ENCODE results near the gene CEACAM16.

Gene CEACAM16

GRCh38 chr19:44732235-44733014 lies 33.5 kb downstream of the CEACAM16 start:
- no peaks in the 10 kb centered on the region for H3K9me3 ChIP-seq
- no peaks in the 10 kb centered on the region for H3K27me3 ChIP-seq
- TF ChIP-seq CTCF (IDR thresholded peaks at IDR 0.05), result no peak
- no peak overlapping the region for H3K27ac ChIP-seq
- intact Hi-C loops (cut with DNase I; ENCODE audit: low total_unique reads), result no loop called here
- no peak for DNase-seq
- no peaks in the 10 kb centered on the region for H3K36me3 ChIP-seq
- no peak overlapping the region for H3K4me3 ChIP-seq
- H3K4me1 ChIP-seq, result peaks cover 0 to 6% (median 0%) of the 10 kb centered on the region in 4 donors

- Histone ChIP-seq H3K4me3 (no peak overlapping the region), H3K36me3 (no peaks in the 10 kb centered on the region), H3K9me3 (no peaks in the 10 kb centered on the region), H3K27ac (no peak overlapping the region), H3K4me1 (peaks cover 0 to 13% (median 0%) of the 10 kb centered on the region in 4 donors), H3K27me3 (no peaks in the 10 kb centered on the region)
- intact Hi-C loops (cut with DNase I; ENCODE audit: low total_unique reads), result no loop called here
- no peak for DNase-seq
- no peak for TF ChIP-seq CTCF (IDR thresholded peaks at IDR 0.05)
Observed at GRCh38 chr19:44734357-44734756, 35.4 kb downstream of the CEACAM16 start.

GRCh38 chr19:44735011-44735410 lies 36.1 kb downstream of the CEACAM16 start:
- Histone ChIP-seq H3K4me3 (no peak overlapping the region), H3K27me3 (no peaks in the 10 kb centered on the region), H3K4me1 (peaks cover 0 to 13% (median 0%) of the 10 kb centered on the region in 4 donors), H3K9me3 (no peaks in the 10 kb centered on the region), H3K36me3 (no peaks in the 10 kb centered on the region), H3K27ac (no peak overlapping the region)
- TF ChIP-seq CTCF (IDR thresholded peaks at IDR 0.05), result no peak
- intact Hi-C loops (cut with DNase I; ENCODE audit: low total_unique reads), result no loop called here
- DNase-seq, result no peak

- Histone ChIP-seq H3K4me3 (no peak overlapping the region), H3K4me1 (peaks cover 0 to 31% (median 18%) of the 10 kb centered on the region in 4 donors), H3K36me3 (no peaks in the 10 kb centered on the region), H3K27ac (no peak overlapping the region), H3K27me3 (no peaks in the 10 kb centered on the region), H3K9me3 (no peaks in the 10 kb centered on the region)
- intact Hi-C loops (cut with DNase I; ENCODE audit: low total_unique reads), result no loop called here
- TF ChIP-seq CTCF (IDR thresholded peaks at IDR 0.05), result no peak
- no peak for DNase-seq
Observed at GRCh38 chr19:44737238-44738071, 38.5 kb downstream of the CEACAM16 start.

GRCh38 chr19:44738136-44738535 lies 39.2 kb downstream of the CEACAM16 start:
- Histone ChIP-seq H3K27me3 (no peaks in the 10 kb centered on the region), H3K27ac (no peak overlapping the region), H3K9me3 (no peaks in the 10 kb centered on the region), H3K4me3 (no peak overlapping the region), H3K36me3 (no peaks in the 10 kb centered on the region), H3K4me1 (peaks cover 0 to 38% (median 24%) of the 10 kb centered on the region in 4 donors)
- intact Hi-C loops (cut with DNase I; ENCODE audit: low total_unique reads), result no loop called here
- DNase-seq, result no peak
- TF ChIP-seq CTCF (IDR thresholded peaks at IDR 0.05), result no peak

Data from tibial artery (tissue), 4 donors.